ENCODE results near the gene UQCC2.

GRCh38 chr6:33651403-33651802 is 60.1 kb downstream of the UQCC2 start:
- no peak for TF ChIP-seq USF2 (IDR thresholded peaks at IDR 0.05; ENCODE audit: low read depth, low read length)
- TF ChIP-seq CTCF (conservative IDR thresholded peaks at IDR 0.05; ENCODE audit: low read depth, low read length): no peak
- no peak for TF ChIP-seq RFX5 (IDR thresholded peaks at IDR 0.05; ENCODE audit: low read depth, low read length)
- no peak for TF ChIP-seq POLR2A (IDR thresholded peaks at IDR 0.05; ENCODE audit: low read depth, low read length)
- TF ChIP-seq SMC3 (IDR thresholded peaks at IDR 0.05; ENCODE audit: low read depth, low read length): no peak
- TF ChIP-seq MXI1 (IDR thresholded peaks at IDR 0.05; ENCODE audit: borderline replicate concordance, low read depth, low read length): no peak

All from IMR-90 (cell line).